ENCODE measurements around the gene LCN6. TPM values are rescaled to one million over a fixed set of nuclear protein-coding genes. Genes with fewer than 3 reads are reported as not detected.

The LCN6 gene
- total RNA-seq, 1 donor from 2014 or later = not detected

DNA sequence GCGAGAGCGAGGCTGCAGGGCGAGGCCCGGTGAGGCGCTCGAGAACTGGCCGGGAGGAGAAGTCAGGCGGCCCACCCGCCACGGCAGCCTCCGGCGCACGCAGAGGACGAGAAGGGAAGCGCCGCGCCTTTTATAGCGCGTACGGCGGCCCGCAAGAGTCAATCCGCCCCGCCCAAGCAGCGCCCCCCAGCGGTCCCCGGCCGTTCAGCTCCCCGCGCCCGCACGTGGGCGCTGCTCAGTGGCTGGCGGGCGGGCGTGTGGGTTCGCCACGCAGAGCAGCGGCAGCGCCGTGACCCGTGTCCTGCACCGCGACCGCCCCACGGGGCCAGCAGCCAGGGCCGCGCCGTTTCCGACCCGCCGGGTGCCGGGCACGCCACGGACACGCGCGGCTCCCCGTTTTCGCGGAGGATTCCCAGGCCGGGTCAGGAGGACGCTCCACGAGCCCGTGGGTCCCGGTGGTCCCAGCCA, 20.2 kb downstream of the LCN6 start:
- TF ChIP-seq, protein P1, sequence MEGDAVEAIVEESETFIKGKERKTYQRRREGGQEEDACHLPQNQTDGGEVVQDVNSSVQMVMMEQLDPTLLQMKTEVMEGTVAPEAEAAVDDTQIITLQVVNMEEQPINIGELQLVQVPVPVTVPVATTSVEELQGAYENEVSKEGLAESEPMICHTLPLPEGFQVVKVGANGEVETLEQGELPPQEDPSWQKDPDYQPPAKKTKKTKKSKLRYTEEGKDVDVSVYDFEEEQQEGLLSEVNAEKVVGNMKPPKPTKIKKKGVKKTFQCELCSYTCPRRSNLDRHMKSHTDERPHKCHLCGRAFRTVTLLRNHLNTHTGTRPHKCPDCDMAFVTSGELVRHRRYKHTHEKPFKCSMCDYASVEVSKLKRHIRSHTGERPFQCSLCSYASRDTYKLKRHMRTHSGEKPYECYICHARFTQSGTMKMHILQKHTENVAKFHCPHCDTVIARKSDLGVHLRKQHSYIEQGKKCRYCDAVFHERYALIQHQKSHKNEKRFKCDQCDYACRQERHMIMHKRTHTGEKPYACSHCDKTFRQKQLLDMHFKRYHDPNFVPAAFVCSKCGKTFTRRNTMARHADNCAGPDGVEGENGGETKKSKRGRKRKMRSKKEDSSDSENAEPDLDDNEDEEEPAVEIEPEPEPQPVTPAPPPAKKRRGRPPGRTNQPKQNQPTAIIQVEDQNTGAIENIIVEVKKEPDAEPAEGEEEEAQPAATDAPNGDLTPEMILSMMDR (conservative IDR thresholded peaks at IDR 0.05; ENCODE audit: low read depth, low read length) = peak; percentile 68
- DNase-seq (ENCODE audit: low read depth) = peak; percentile 6
- peak overlapping the region; percentile 89 for H3K4me3 ChIP-seq (ENCODE audit: low read depth, low read length)

DNA sequence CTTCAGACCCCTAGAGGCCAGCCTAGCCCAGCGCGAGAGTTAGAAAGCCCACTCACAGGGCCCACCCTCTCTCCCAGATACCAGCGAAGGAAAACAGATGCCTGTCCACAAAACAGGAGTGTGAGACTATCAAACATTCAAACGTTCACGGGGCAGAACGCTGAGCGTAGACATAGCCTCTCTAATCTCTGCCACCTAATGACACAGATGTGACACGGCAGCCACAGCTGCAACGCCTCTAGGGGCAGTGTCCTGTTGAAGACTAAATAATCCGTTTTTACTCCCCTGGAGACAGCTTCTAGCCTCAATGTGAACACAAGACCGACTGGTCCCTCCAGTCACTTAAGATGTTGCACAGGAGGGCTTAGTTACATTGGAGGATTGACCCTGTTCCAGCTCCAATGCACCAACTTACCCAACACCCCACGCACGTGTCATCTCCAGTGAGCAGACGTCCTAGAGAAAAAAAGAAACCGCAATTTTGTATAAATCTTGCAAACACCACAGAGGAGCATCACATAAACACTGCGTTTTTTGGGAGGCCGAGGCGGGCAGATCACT, 21.6 kb downstream of the LCN6 start:
- DNase-seq (ENCODE audit: low read depth) = no peak
- peak overlapping the region; percentile 89 for H3K4me3 ChIP-seq (ENCODE audit: low read depth, low read length)
- TF ChIP-seq, protein P1 (conservative IDR thresholded peaks at IDR 0.05; ENCODE audit: low read depth, low read length) = peak; percentile 57

DNA sequence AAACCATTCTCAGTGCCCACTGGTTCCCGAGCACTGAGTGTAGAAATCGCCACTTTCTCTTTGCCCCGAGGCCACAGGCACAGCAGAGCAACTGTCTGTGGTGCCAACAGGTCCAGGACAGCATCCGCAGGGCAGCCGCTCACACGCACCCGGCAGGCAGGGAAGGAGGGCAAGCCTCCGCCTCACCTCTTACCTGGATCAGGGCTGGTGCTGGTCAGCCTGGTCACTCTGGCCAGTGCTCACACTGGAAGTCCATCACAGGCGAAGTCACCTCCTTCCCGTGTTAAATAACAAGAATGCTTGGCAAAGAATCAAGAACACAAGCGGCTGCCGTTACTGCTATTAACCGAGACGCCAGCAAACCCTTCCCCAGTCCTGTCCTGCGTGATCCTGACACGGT, 22.2 kb downstream of the LCN6 start:
- TF ChIP-seq, protein P1 (conservative IDR thresholded peaks at IDR 0.05; ENCODE audit: low read depth, low read length) = no peak
- no peak for DNase-seq (ENCODE audit: low read depth)
- H3K4me3 ChIP-seq (ENCODE audit: low read depth, low read length) = peak overlapping the region; percentile 89

DNA sequence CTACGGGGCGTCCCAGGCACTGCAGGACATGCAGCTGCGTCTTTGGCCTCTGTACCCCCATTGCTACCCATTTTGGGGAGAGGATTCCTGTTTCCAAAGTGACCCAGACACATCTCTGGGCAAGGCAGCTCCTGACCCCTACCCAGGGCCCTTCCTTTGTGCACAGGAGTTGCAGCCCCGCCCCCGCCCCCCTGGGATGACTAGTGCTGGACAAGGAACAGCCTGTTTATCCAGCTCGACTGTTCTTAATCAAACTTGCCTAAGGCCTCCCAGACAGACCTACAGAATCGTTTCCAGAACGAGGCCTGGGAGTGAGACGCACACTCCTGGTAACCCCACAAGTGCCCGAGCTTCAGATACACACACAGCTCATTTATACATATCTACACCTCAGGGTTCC, 22.7 kb downstream of the LCN6 start:
- H3K4me3 ChIP-seq (ENCODE audit: low read depth, low read length) = no peak overlapping the region
- no peak for DNase-seq (ENCODE audit: low read depth)
- TF ChIP-seq, protein P1 (conservative IDR thresholded peaks at IDR 0.05; ENCODE audit: low read depth, low read length) = no peak

DNA sequence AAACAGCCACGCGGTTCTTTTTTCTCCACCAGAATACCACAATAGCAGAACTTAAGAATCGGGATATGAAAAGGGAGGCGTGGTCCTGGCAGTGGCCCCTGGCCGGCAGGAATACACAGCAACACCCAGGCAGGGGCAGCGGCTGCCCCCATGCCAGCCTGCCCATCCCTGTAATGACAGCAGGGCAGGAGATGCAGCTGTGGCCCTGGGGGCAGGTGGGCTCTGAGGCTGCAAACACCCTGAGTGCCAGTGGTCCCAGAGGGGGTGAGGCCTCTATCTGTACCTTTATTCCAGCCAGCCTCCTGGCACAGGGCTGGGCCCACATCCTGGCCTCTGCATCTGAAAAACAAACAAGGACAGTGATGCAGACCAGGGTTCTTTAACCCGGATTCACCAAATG, 23.6 kb downstream of the LCN6 start:
- TF ChIP-seq, protein P1 (conservative IDR thresholded peaks at IDR 0.05; ENCODE audit: low read depth, low read length) = no peak
- H3K4me3 ChIP-seq (ENCODE audit: low read depth, low read length) = no peak overlapping the region
- no peak for DNase-seq (ENCODE audit: low read depth)

DNA sequence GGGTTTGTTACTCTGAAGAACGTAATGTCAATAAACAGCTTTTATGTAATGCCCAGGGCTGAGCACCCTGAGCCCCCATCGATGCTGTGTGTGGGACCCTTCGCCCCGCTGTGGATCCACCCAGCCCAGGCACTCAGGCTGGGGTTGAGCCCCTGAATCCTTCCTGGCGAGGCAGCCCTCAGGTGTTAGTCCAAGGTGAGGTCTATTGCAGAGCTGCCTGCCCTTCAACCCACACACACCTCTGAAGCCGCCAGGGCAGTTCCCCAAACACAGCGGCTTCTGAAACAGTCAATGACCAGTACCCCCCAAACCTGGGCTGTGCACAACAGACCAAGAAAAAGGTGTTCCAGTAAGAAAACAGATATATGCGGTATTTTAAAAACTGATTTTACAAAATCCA, 24.3 kb downstream of the LCN6 start:
- DNase-seq (ENCODE audit: low read depth) = no peak
- TF ChIP-seq, protein P1 (conservative IDR thresholded peaks at IDR 0.05; ENCODE audit: low read depth, low read length) = no peak
- no peak overlapping the region for H3K4me3 ChIP-seq (ENCODE audit: low read depth, low read length)

DNA sequence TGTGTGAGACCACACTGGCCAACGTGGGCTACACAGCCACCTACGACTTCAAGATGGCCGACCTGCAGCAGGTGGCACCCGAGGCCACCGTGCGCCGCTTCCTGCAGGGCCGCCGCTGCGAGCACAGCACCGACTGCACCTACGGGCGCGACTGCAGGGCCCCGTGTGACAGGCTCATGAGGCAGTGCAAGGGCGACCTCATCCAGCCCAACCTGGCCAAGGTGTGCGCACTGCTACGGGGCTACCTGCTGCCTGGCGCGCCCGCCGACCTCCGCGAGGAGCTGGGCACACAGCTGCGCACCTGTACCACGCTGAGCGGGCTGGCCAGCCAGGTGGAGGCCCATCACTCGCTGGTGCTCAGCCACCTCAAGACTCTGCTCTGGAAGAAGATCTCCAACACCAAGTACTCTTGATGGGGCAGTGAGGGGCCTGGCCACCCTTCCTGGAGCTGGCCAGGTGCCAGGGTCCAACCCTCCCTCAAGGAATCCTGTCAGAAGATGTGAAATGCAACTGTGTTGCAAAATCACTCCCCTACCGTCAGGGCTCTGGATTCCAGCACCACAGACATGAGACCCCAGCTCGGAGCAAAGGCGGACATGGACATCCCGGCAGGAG, 24.9 kb downstream of the LCN6 start:
- no peak overlapping the region for H3K4me3 ChIP-seq (ENCODE audit: low read depth, low read length)
- TF ChIP-seq, protein P1 (conservative IDR thresholded peaks at IDR 0.05; ENCODE audit: low read depth, low read length) = no peak
- no peak for DNase-seq (ENCODE audit: low read depth)

Data from epithelial cell of proximal tubule (primary cell).